ENCODE results near the gene FARP1.
"Not testable (repeated sequence)": the region's sequence is repeated elsewhere in the genome, so short reads cannot be mapped to it uniquely, and the experiment has no call there.

The FARP1 gene

GRCh38 chr13:98363326-98363725 lies 220.4 kb downstream of the FARP1 start:
- DNase-seq (ENCODE audit: low spot score) = no peak

GRCh38 chr13:98364179-98364578 lies 221.3 kb downstream of the FARP1 start:
- DNase-seq (ENCODE audit: low spot score) = no peak

GRCh38 chr13:98364647-98365046 lies 221.8 kb downstream of the FARP1 start:
- DNase-seq (ENCODE audit: low spot score) = no peak

GRCh38 chr13:98365302-98365701 lies 222.4 kb downstream of the FARP1 start:
- no peak for DNase-seq (ENCODE audit: low spot score)

GRCh38 chr13:98366010-98366409 lies 223.1 kb downstream of the FARP1 start:
- DNase-seq (ENCODE audit: low spot score) = no peak

- no peak for DNase-seq (ENCODE audit: low spot score)
Measured at GRCh38 chr13:98366443-98366842, 223.5 kb downstream of the FARP1 start.

GRCh38 chr13:98366959-98367358 lies 224.1 kb downstream of the FARP1 start:
- DNase-seq (ENCODE audit: low spot score) = no peak

- DNase-seq (ENCODE audit: low spot score) = no peak
Measured at GRCh38 chr13:98368019-98368418, 225.1 kb downstream of the FARP1 start.

- DNase-seq (ENCODE audit: low spot score) = not testable (repeated sequence)
Measured at GRCh38 chr13:98369520-98369919, 226.6 kb downstream of the FARP1 start.

GRCh38 chr13:98370261-98370660 lies 227.4 kb downstream of the FARP1 start:
- DNase-seq (ENCODE audit: low spot score) = no peak

GRCh38 chr13:98370806-98371515 lies 228.1 kb downstream of the FARP1 start:
- DNase-seq (ENCODE audit: low spot score) = no peak

GRCh38 chr13:98371516-98372023 lies 228.7 kb downstream of the FARP1 start:
- no peak for DNase-seq (ENCODE audit: low spot score)

GRCh38 chr13:98372876-98373275 lies 230.0 kb downstream of the FARP1 start:
- DNase-seq (ENCODE audit: low spot score) = no peak

- no peak for DNase-seq (ENCODE audit: low spot score)
Measured at GRCh38 chr13:98374750-98375149, 231.9 kb downstream of the FARP1 start.

- no peak for DNase-seq (ENCODE audit: low spot score)
Measured at GRCh38 chr13:98377635-98378378, 234.9 kb downstream of the FARP1 start.

GRCh38 chr13:98384739-98385138 lies 241.8 kb downstream of the FARP1 start:
- DNase-seq (ENCODE audit: low spot score) = no peak

- no peak for DNase-seq (ENCODE audit: low spot score)
Measured at GRCh38 chr13:98385606-98386005, 242.7 kb downstream of the FARP1 start.

- peak; percentile 9 for DNase-seq (ENCODE audit: low spot score)
Measured at GRCh38 chr13:98386637-98387036, 243.7 kb downstream of the FARP1 start.

- no peak for DNase-seq (ENCODE audit: low spot score)
Measured at GRCh38 chr13:98389319-98389718, 246.4 kb downstream of the FARP1 start.

GRCh38 chr13:98390086-98390715 lies 247.3 kb downstream of the FARP1 start:
- DNase-seq (ENCODE audit: low spot score) = no peak

- DNase-seq (ENCODE audit: low spot score) = no peak
Measured at GRCh38 chr13:98393873-98394272, 251.0 kb downstream of the FARP1 start.

GRCh38 chr13:98394820-98395510 lies 252.1 kb downstream of the FARP1 start:
- no peak for DNase-seq (ENCODE audit: low spot score)
